ENCODE results near the gene CREB5. TPM values are rescaled to one million over a fixed set of nuclear protein-coding genes. Genes with fewer than 3 reads are reported as not detected.

The CREB5 gene
- total and polyA plus RNA-seq, 2 of the 8 experiments (the other 6 are each of a cell fraction or from before 2014, with no cell fraction given): 2.4 to 2.7 TPM

DNA sequence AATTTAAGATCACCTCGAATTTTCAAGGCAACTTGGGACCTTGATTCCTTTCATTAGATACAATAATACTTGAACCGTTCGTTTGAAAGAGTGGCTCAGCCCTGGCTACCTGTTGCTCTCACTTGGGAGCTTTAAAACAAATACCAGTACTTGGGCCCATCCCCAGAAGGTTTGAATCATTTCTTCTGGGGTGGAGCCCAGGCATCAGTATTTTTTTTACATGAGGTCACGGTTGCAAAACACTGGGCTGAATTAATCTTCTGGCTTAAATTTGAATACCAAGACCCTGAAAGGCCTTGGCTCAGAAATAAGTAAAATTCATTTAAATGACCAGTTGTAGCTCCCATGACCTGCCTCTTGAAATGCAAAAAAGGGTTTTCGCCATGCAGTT is 214.9 kb downstream of the CREB5 start:
- H3K14ac ChIP-seq (ENCODE audit: insufficient read length): no peak overlapping the region
- TF ChIP-seq NRF1 (IDR thresholded peaks at IDR 0.05; ENCODE audit: low read depth, low read length) (no peak), SIRT6 (IDR thresholded peaks at IDR 0.05; ENCODE audit: low read length) (no peak), MAFK (IDR thresholded peaks at IDR 0.05; ENCODE audit: low read depth, low read length) (no peak), CBX5 (IDR thresholded peaks at IDR 0.05; ENCODE audit: low read depth, low read length) (no peak), GABPA (IDR thresholded peaks at IDR 0.05; ENCODE audit: borderline replicate concordance, insufficient read depth, low read length) (no peak), JUN (IDR thresholded peaks at IDR 0.05; ENCODE audit: low read depth, low read length) (no peak), BCL11A (IDR thresholded peaks at IDR 0.05; ENCODE audit: low read depth in 2 of 2, low read length in 2 of 2) (no peak), EZH2 (IDR thresholded peaks at IDR 0.05; ENCODE audit: low read depth, low read length, severe bottlenecking) (no peak)
- TF ChIP-seq, protein P1, sequence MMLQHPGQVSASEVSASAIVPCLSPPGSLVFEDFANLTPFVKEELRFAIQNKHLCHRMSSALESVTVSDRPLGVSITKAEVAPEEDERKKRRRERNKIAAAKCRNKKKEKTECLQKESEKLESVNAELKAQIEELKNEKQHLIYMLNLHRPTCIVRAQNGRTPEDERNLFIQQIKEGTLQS (IDR thresholded peaks at IDR 0.05; ENCODE audit: insufficient read depth, low read depth, low read length): no peak
- TF ChIP-seq, protein P2, sequence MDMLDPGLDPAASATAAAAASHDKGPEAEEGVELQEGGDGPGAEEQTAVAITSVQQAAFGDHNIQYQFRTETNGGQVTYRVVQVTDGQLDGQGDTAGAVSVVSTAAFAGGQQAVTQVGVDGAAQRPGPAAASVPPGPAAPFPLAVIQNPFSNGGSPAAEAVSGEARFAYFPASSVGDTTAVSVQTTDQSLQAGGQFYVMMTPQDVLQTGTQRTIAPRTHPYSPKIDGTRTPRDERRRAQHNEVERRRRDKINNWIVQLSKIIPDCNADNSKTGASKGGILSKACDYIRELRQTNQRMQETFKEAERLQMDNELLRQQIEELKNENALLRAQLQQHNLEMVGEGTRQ (IDR thresholded peaks at IDR 0.05; ENCODE audit: low read length): no peak
- no peak overlapping the region for H2BK20ac ChIP-seq (ENCODE audit: low read length)
- H4K20me1 ChIP-seq (replicated peaks in 1 of 2; ENCODE audit: control insufficient read depth in 1 of 2, insufficient read depth in 2 of 2, low read length in 2 of 2): no peaks in the 10 kb centered on the region
- H3K79me2 ChIP-seq (ENCODE audit: control insufficient read depth in 1 of 2, insufficient read depth in 2 of 2, low read length in 2 of 2): no peaks in the 10 kb centered on the region
- no peak overlapping the region for H2BK5ac ChIP-seq (ENCODE audit: low read depth, low read length)
- H2AFZ ChIP-seq (ENCODE audit: low read length): no peak overlapping the region
- no peak overlapping the region for H2BK120ac ChIP-seq (replicated peaks; ENCODE audit: low read depth, low read length)
- no peak overlapping the region for H3K4me3 ChIP-seq (ENCODE audit: extremely low read depth in 1 of 4, insufficient read depth in 2 of 4, low read depth in 3 of 4, low read length in 4 of 4)
- POLR2A ChIA-PET (ENCODE audit: partially characterized antibody): interaction anchor here (0.5 to 1.2 kb wide), 2 partner anchors 14 to 204 kb away, joined by 3 read pairs; no protein-coding TSS in a partner anchor
- H3K9me3 ChIP-seq (ENCODE audit: insufficient read depth in 2 of 2, low read depth in 1 of 2, low read length in 1 of 2): no peaks in the 10 kb centered on the region
- CTCF ChIA-PET (ENCODE audit: partially characterized antibody): interaction anchor here (0.8 to 2.7 kb wide), 26 partner anchors 10 to 382 kb away, joined by 3 to 38 read pairs (median 4); partner anchors contain the start of gene CREB5
- H2BK15ac ChIP-seq (ENCODE audit: low read length): no peak overlapping the region
- no peak overlapping the region for H4K5ac ChIP-seq (ENCODE audit: insufficient read length, low read depth, low read length)
- no peak overlapping the region for H4K8ac ChIP-seq (ENCODE audit: extremely low read depth, insufficient read depth, low read length)
- DNase-seq (ENCODE audit: low read depth in 1 of 2, low spot score in 2 of 2) (no peak), FAIRE-seq (no peak)
- H3K56ac ChIP-seq (replicated peaks; ENCODE audit: insufficient read length, low read depth, low read length): no peak overlapping the region
- H3K23ac ChIP-seq (ENCODE audit: insufficient read length): no peak overlapping the region
- H3K27ac ChIP-seq (ENCODE audit: low read depth, low read length): no peak overlapping the region
- no peak overlapping the region for H3K18ac ChIP-seq (ENCODE audit: extremely low read depth, low read length)
- H3K79me1 ChIP-seq (ENCODE audit: low read depth, low read length): no peaks in the 10 kb centered on the region
- no peaks in the 10 kb centered on the region for H3K36me3 ChIP-seq (ENCODE audit: control insufficient read depth in 2 of 4, insufficient read depth in 4 of 4, low read length in 3 of 4)
- H3K27me3 ChIP-seq (replicated peaks in 1 of 4; ENCODE audit: control insufficient read depth in 3 of 4, extremely low read depth in 1 of 4, insufficient read depth in 3 of 4, low read length in 3 of 4): no peaks in the 10 kb centered on the region
- 75% methylated on average over 5 of the region's 5 CpGs; no CpG with 5 or more reads in 1 of the 2 experiments for WGBS, 2 experiments (ENCODE audit: extremely low coverage in 1 of 2, insufficient coverage in 1 of 2, insufficient read length in 1 of 2, insufficient replicate concordance in 2 of 2, low coverage in 1 of 2, low lambda C conversion rate in 2 of 2, missing lambda C conversion rate in 1 of 2)
- peaks cover 0 to 5% (median 0%) of the 10 kb centered on the region in 4 experiments; a peak in 2 of 7 replicates for H3K4me1 ChIP-seq (replicated peaks in 1 of 4; ENCODE audit: control insufficient read depth in 3 of 4, insufficient read depth in 4 of 4, low read length in 3 of 4)
- H3K23me2 ChIP-seq (ENCODE audit: low read depth, low read length): no peaks in the 10 kb centered on the region
- H3K9ac ChIP-seq (replicated peaks in 1 of 4; ENCODE audit: extremely low read depth in 1 of 4, low read depth in 3 of 4, low read length in 3 of 4): no peak overlapping the region
- H2AK5ac ChIP-seq (ENCODE audit: low read depth, low read length): no peak overlapping the region
- H4K91ac ChIP-seq (replicated peaks; ENCODE audit: insufficient read length, low read length): no peak overlapping the region
- H2BK12ac ChIP-seq (ENCODE audit: low read depth, low read length): no peak overlapping the region
- no peak overlapping the region; a peak in 1 of 4 replicates for H3K4me2 ChIP-seq (ENCODE audit: insufficient read depth in 1 of 2, low read depth in 2 of 2, low read length in 2 of 2)
- no peak overlapping the region for H3K4ac ChIP-seq (replicated peaks; ENCODE audit: insufficient read length, low read depth, low read length)
